Measurements from ENCODE around the gene TNRC6B.

GRCh38 chr22:40180403-40180802 is 2.7 kb downstream of the TNRC6B start:
- TF ChIP-seq CTCF (IDR thresholded peaks at IDR 0.05; ENCODE audit: poor library complexity), result no peak
- TF ChIP-seq EZH2phosphoT487 (IDR thresholded peaks at IDR 0.05; ENCODE audit: low read depth, severe bottlenecking, unreplicated experiment), result no peak
